HEK293 (cell line): ENCODE data around the gene CCDC87.

Experiments
- GLI2 ChIP-seq: fragments of 450-650 bp; formaldehyde crosslinking; IDR thresholded peaks from 2 replicates; pipeline ENCODE4; 2017; ENCODE audit warnings: missing biosample characterization, missing genetic modification characterization, low read depth, borderline replicate concordance
- GLI4 ChIP-seq: fragments of 450-650 bp; formaldehyde crosslinking; IDR thresholded peaks from 2 replicates; pipeline ENCODE4 v1.5.1; 2016; ENCODE audit warnings: missing biosample characterization, missing genetic modification characterization
- HOXA7 ChIP-seq: sonication (generic); formaldehyde crosslinking; IDR thresholded peaks from 2 replicates; pipeline ENCODE4 v1.8.1; 2022; ENCODE audit warnings: missing genetic modification reagents, borderline replicate concordance
- KLF17 ChIP-seq: fragments of 450-650 bp; formaldehyde crosslinking; IDR thresholded peaks from 2 replicates; pipeline ENCODE4 v1.5.1; 2016; ENCODE audit warnings: missing biosample characterization, missing genetic modification characterization
- SCRT2 ChIP-seq: fragments of 450-650 bp; formaldehyde crosslinking; IDR thresholded peaks from 2 replicates; pipeline ENCODE4 v1.5.1; 2016; ENCODE audit warnings: missing biosample characterization, missing genetic modification characterization
- WT1 ChIP-seq: fragments of 450-650 bp; formaldehyde crosslinking; IDR thresholded peaks from 2 replicates; pipeline ENCODE4 v1.5.1; 2016; ENCODE audit warnings: missing biosample characterization, missing genetic modification characterization
- ZBTB26 ChIP-seq: fragments of 450-650 bp; formaldehyde crosslinking; optimal IDR thresholded peaks from 2 replicates; pipeline ENCODE3; 2016; ENCODE audit warnings: missing biosample characterization, mild to moderate bottlenecking, missing genetic modification characterization
- ZBTB49 ChIP-seq: fragments of 450-650 bp; formaldehyde crosslinking; IDR thresholded peaks from 2 replicates; pipeline ENCODE4 v1.5.1; 2016; ENCODE audit warnings: missing biosample characterization, missing genetic modification characterization, low read depth
- ZBTB6 ChIP-seq: fragments of 450-650 bp; formaldehyde crosslinking; IDR thresholded peaks from 2 replicates; pipeline ENCODE4 v1.5.1; 2017; ENCODE audit warnings: missing biosample characterization, missing genetic modification characterization
- ZNF18 ChIP-seq: fragments of 450-650 bp; formaldehyde crosslinking; IDR thresholded peaks from 2 replicates; pipeline ENCODE4 v1.5.1; 2016; ENCODE audit warnings: missing biosample characterization, missing genetic modification characterization
- ZNF280D ChIP-seq: fragments of 450-650 bp; formaldehyde crosslinking; IDR thresholded peaks from 2 replicates; pipeline ENCODE4 v1.5.1; 2016; ENCODE audit warnings: missing biosample characterization, missing genetic modification characterization
- ZNF341 ChIP-seq: fragments of 450-650 bp; formaldehyde crosslinking; IDR thresholded peaks from 2 replicates; pipeline ENCODE4; 2016; ENCODE audit warnings: low read depth, missing biosample characterization, missing genetic modification characterization
- ZNF350 ChIP-seq: fragments of 450-650 bp; formaldehyde crosslinking; IDR thresholded peaks from 2 replicates; pipeline ENCODE4 v1.5.0; 2017; ENCODE audit warnings: missing biosample characterization, mild to moderate bottlenecking, missing genetic modification characterization
- ZNF366 ChIP-seq: fragments of 450-650 bp; formaldehyde crosslinking; conservative IDR thresholded peaks from 2 replicates; pipeline ENCODE4 v1.5.1; 2016; ENCODE audit warnings: missing biosample characterization, missing genetic modification characterization
- ZNF518A ChIP-seq: fragments of 450-650 bp; formaldehyde crosslinking; conservative IDR thresholded peaks from 2 replicates; pipeline ENCODE4 v1.5.1; 2016; ENCODE audit warnings: low read depth, missing biosample characterization, missing genetic modification characterization
- ZNF549 ChIP-seq: fragments of 450-650 bp; IDR thresholded peaks from 2 replicates; pipeline ENCODE4 v1.5.1; 2018; ENCODE audit warnings: missing biosample characterization, missing genetic modification characterization, mild to moderate bottlenecking, inconsistent platforms, moderate library complexity
- ZNF560 ChIP-seq: fragments of 450-650 bp; formaldehyde crosslinking; IDR thresholded peaks from 2 replicates; pipeline ENCODE4 v1.5.1; 2017; ENCODE audit warnings: missing biosample characterization, missing genetic modification characterization, borderline replicate concordance
- ZNF610 ChIP-seq: fragments of 450-650 bp; formaldehyde crosslinking; IDR thresholded peaks from 2 replicates; pipeline ENCODE4 v1.5.1; 2016; ENCODE audit warnings: missing biosample characterization, missing genetic modification characterization, borderline replicate concordance
- ZNF664 ChIP-seq: fragments of 450-650 bp; formaldehyde crosslinking; IDR thresholded peaks from 2 replicates; pipeline ENCODE4 v1.5.1; 2016; ENCODE audit warnings: missing biosample characterization, missing genetic modification characterization
- ZSCAN18 ChIP-seq: fragments of 450-650 bp; formaldehyde crosslinking; IDR thresholded peaks from 2 replicates; pipeline ENCODE4 v1.5.1; 2016; ENCODE audit warnings: missing biosample characterization, missing genetic modification characterization

The CCDC87 gene

GRCh38 chr11:66592457-66593302, at the start of gene CCDC87, which contains the start of gene CCS (continued):
- peak; percentile 99 for TF ChIP-seq ZBTB6 (tag by site-specific recombination)
- TF ChIP-seq ZNF18 (tag by site-specific recombination): no peak
- TF ChIP-seq ZNF549 (tag by site-specific recombination): no peak
- TF ChIP-seq ZBTB26: peak; percentile 58
- TF ChIP-seq ZNF560 (tag by site-specific recombination): no peak
- TF ChIP-seq ZNF350 (tag by site-specific recombination): no peak
- TF ChIP-seq ZSCAN18 (tag by site-specific recombination): no peak
- TF ChIP-seq GLI4 (tag by site-specific recombination): no peak
- no peak for TF ChIP-seq ZNF280D (tag by site-specific recombination)
- TF ChIP-seq GLI2: no peak
- TF ChIP-seq ZNF664 (tag by site-specific recombination): no peak
- TF ChIP-seq ZNF366 (tag by site-specific recombination): no peak
- 0 out of 2 replicates have a peak, but pooled peaks have one; percentile 21 for TF ChIP-seq WT1
- no peak for TF ChIP-seq HOXA7 (CRISPR knock-in tag)
- no peak for TF ChIP-seq ZNF518A
- TF ChIP-seq SCRT2: no peak
- TF ChIP-seq ZNF341 (tag by site-specific recombination): peak; percentile 76
- no peak for TF ChIP-seq ZNF610
- TF ChIP-seq ZBTB49 (tag by site-specific recombination): no peak
- no peak for TF ChIP-seq KLF17 (tag by site-specific recombination)
